Panc1 (cell line): ENCODE results near the gene DRD3. TPM values are rescaled to one million over a fixed set of nuclear protein-coding genes. Genes with fewer than 3 reads are reported as not detected.

Experiments used
- ATAC-seq: fragments of 200-7000 bp; cut with Tn5 transposase; 2 replicates; pipeline ENCODE4 v1.9.1; 2020; ENCODE audit warnings: mild to moderate bottlenecking, moderate library complexity
- BruUV-seq: library from RNA; stranded (reverse); fragments of 400-500 nt; replicated peaks from 2 replicates; lab custom pipeline; 2021; lab: Mats Ljungman, UMichigan
- CTCF ChIA-PET: fragments of 300-600 bp; sonication (Branson Sonifier 250); formaldehyde crosslinking; loops from one replicate; lab custom pipeline; 2022; ENCODE audit warnings: antibody characterized with exemption; lab: Charles Lee
- POLR2A ChIA-PET: fragments of 300-600 bp; sonication (Branson Sonifier 250); formaldehyde crosslinking; loops from one replicate; lab custom pipeline; 2022; ENCODE audit warnings: antibody characterized with exemption; lab: Charles Lee
- DNase-seq: peaks from one replicate; pipeline ENCODE4 v3.0.0-alpha.2; 2010; ENCODE audit warnings: low read depth, low spot score
- H3K27ac ChIP-seq: 2 replicates; pipeline ENCODE4 v1.5.1; 2011; ENCODE audit warnings: mild to moderate bottlenecking, low read length, inconsistent platforms
- H3K27me3 ChIP-seq: fragments of 200-500 bp; sonication (Bioruptor generic); 2 replicates; pipeline ENCODE4 v1.6.0; 2014; ENCODE audit warnings: low read length, inconsistent platforms; ENCODE audit not compliant: control insufficient read depth, insufficient read depth
- H3K36me3 ChIP-seq: fragments of 200-500 bp; sonication (Bioruptor generic); 2 replicates; pipeline ENCODE4 v1.5.1; 2014; ENCODE audit warnings: inconsistent platforms, mild to moderate bottlenecking, low read length, moderate library complexity; ENCODE audit not compliant: control insufficient read depth, insufficient read depth
- H3K4me1 ChIP-seq: 2 replicates; pipeline ENCODE4 v1.5.1; 2011; ENCODE audit warnings: inconsistent platforms, mild to moderate bottlenecking, low read length, moderate library complexity; ENCODE audit not compliant: control insufficient read depth, insufficient read depth
- H3K4me3 ChIP-seq, 2 experiments: 2 replicates each; pipeline ENCODE4 v1.5.1; 2011 to 2012; ENCODE audit warnings: low read depth in 2 of 2, low read length in 2 of 2, mild to moderate bottlenecking in 2 of 2, inconsistent platforms in 1 of 2, moderate library complexity in 1 of 2
- H3K9me3 ChIP-seq: fragments of 200-500 bp; sonication (Bioruptor generic); 2 replicates; pipeline ENCODE4 v1.5.1; 2014; ENCODE audit warnings: low read depth, mild to moderate bottlenecking, inconsistent platforms, low read length, moderate library complexity; ENCODE audit not compliant: control insufficient read depth, insufficient read depth
- CTCF ChIP-seq: fragments of 450-650 bp; IDR thresholded peaks from 2 replicates; pipeline ENCODE4 v1.5.1; 2017; ENCODE audit warnings: mild to moderate bottlenecking
- POLR2AphosphoS5 ChIP-seq: IDR thresholded peaks from 2 replicates; pipeline ENCODE4 v1.6.1; 2012; ENCODE audit warnings: mild to moderate bottlenecking, low read depth, low read length, moderate library complexity
- SIN3A ChIP-seq: IDR thresholded peaks from 2 replicates; pipeline ENCODE4 v1.6.1; 2012; ENCODE audit warnings: low read depth, mild to moderate bottlenecking, low read length, moderate library complexity, borderline replicate concordance; ENCODE audit not compliant: insufficient read depth
- TCF7L2 ChIP-seq: IDR thresholded peaks from 2 replicates; pipeline ENCODE4 v1.6.1; 2011; ENCODE audit warnings: mild to moderate bottlenecking, low read depth, low read length, inconsistent platforms
- in situ Hi-C: cut with HindIII; loops from 2 replicates; pipeline ENCODE4 v1.10.0; 2016; ENCODE audit warnings: low sequenced_read_pairs, low pct_unique_long_range_greater_than_20kb
- intact Hi-C: fragments of 100-400 bp; cut with micrococcal nuclease; formaldehyde crosslinking; loops from one replicate; pipeline ENCODE4 v1.10.0; 2022; ENCODE audit not compliant: unreplicated experiment
- total RNA-seq: library from RNA; stranded (reverse); gene quantifications from one replicate; pipeline ENCODE4 v1.2.1, GENCODE V29; 2021; ENCODE audit not compliant: unreplicated experiment
- TF ChIP-seq, protein P1 (sequence below), 2 experiments: IDR thresholded peaks; 2 replicates each; pipeline ENCODE4 v1.6.1; 2011 to 2012; ENCODE audit warnings: low read depth in 2 of 2, control low read depth in 1 of 2, low read length in 1 of 2, mild to moderate bottlenecking in 1 of 2, moderate library complexity in 1 of 2; ENCODE audit not compliant: insufficient read depth in 1 of 2

Gene DRD3
- total RNA-seq, 1 experiment from 2014 or later = not detected

DNA sequence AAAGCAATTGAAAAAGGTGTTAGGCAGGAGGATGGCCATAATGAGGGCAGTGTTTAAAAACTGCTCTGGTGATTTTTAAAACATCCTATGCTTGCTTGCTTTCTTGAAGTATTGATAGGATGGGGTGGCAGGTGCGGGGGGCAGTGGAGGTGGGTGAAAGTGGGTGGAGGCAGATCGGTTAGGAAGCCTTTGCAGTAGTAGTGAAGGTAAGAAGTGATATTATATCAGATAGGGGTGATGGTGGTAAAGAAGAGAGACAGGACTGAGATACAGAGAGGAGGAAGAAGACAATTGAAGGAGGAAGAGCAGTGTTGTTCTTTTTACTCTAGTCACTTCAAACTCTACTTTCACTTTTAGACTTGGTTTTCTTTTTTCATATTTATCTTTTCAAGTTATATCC lies 47.5 kb upstream of the DRD3 start:
- in situ Hi-C loops = no loop called here
- no peak overlapping the region for H3K27ac ChIP-seq
- BruUV-seq = no TSS peak
- no peaks in the 10 kb centered on the region for H3K4me1 ChIP-seq
- H3K27me3 ChIP-seq = no peaks in the 10 kb centered on the region
- intact Hi-C loops = no loop called here
- no peak for DNase-seq
- ATAC-seq = no peak
- H3K4me3 ChIP-seq = no peak overlapping the region
- H3K36me3 ChIP-seq = no peaks in the 10 kb centered on the region
- TF ChIP-seq, protein P1, sequence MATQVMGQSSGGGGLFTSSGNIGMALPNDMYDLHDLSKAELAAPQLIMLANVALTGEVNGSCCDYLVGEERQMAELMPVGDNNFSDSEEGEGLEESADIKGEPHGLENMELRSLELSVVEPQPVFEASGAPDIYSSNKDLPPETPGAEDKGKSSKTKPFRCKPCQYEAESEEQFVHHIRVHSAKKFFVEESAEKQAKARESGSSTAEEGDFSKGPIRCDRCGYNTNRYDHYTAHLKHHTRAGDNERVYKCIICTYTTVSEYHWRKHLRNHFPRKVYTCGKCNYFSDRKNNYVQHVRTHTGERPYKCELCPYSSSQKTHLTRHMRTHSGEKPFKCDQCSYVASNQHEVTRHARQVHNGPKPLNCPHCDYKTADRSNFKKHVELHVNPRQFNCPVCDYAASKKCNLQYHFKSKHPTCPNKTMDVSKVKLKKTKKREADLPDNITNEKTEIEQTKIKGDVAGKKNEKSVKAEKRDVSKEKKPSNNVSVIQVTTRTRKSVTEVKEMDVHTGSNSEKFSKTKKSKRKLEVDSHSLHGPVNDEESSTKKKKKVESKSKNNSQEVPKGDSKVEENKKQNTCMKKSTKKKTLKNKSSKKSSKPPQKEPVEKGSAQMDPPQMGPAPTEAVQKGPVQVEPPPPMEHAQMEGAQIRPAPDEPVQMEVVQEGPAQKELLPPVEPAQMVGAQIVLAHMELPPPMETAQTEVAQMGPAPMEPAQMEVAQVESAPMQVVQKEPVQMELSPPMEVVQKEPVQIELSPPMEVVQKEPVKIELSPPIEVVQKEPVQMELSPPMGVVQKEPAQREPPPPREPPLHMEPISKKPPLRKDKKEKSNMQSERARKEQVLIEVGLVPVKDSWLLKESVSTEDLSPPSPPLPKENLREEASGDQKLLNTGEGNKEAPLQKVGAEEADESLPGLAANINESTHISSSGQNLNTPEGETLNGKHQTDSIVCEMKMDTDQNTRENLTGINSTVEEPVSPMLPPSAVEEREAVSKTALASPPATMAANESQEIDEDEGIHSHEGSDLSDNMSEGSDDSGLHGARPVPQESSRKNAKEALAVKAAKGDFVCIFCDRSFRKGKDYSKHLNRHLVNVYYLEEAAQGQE (IDR thresholded peaks at IDR 0.05; ENCODE audit: insufficient read depth in 1 of 2, low read depth in 2 of 2, low read length in 1 of 2) = no peak
- TF ChIP-seq POLR2AphosphoS5 (no peak), SIN3A (no peak), TCF7L2 (no peak), CTCF (no peak)
- ChIA-PET CTCF (no interaction called here), POLR2A (no interaction called here)
- no peaks in the 10 kb centered on the region for H3K9me3 ChIP-seq

DNA sequence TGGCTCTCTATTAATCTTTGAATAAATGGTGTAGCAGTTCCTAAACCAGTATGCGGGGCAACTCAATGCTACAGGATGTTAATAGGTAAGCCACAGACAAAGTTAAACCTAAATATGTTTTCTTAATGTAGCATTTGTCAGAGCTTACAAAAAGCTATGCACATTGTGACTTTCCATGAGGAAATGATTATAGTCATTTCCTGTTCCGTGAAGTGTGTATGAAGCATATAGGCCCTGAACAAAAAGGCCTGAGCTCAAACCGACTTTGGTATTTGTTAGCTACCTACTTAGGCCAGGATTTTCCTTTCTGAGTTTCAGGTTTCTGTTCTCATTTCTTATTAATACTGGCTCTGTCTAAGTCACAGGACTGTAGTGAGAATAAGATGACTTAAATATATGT lies 44.3 kb upstream of the DRD3 start:
- TF ChIP-seq TCF7L2 = no peak
- no peak for TF ChIP-seq SIN3A
- no peak for TF ChIP-seq CTCF
- no peak for TF ChIP-seq POLR2AphosphoS5
- TF ChIP-seq, protein P1 (IDR thresholded peaks at IDR 0.05; ENCODE audit: insufficient read depth in 1 of 2, low read depth in 2 of 2, low read length in 1 of 2) = no peak
- no TSS peak for BruUV-seq
- H3K9me3 ChIP-seq = no peaks in the 10 kb centered on the region
- no peaks in the 10 kb centered on the region for H3K36me3 ChIP-seq
- in situ Hi-C loops (no loop called here), intact Hi-C loops (no loop called here)
- ChIA-PET POLR2A (no interaction called here), CTCF (no interaction called here)
- no peaks in the 10 kb centered on the region for H3K4me1 ChIP-seq
- H3K4me3 ChIP-seq = no peak overlapping the region
- no peak for DNase-seq
- H3K27ac ChIP-seq = no peak overlapping the region
- no peaks in the 10 kb centered on the region; the same call in 1 of the 2 replicates for H3K27me3 ChIP-seq
- ATAC-seq = no peak
